ENCODE results near the gene NOX3.

NOX3 gene

DNA sequence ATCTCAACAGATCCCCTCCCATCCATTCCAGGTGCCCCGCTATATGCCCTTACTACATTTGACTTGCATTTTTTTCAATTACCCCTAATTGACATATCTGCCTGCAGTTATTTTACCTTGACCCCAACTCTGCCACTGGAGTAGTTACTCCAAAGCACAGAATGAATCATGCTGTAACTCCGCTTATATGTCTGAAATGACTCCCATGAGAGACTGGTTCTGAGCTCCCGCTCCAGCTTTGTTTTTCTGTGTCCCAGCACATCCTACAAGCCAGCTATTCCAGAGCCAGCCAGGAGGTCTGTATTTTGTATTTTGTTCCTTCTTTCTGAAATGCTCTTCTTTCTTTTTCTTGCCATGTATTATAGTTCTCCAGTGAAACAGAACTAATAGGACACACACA lies 10.9 kb upstream of the NOX3 start:
- H3K4me1 ChIP-seq (ENCODE audit: low read length) = no peaks in the 10 kb centered on the region

DNA sequence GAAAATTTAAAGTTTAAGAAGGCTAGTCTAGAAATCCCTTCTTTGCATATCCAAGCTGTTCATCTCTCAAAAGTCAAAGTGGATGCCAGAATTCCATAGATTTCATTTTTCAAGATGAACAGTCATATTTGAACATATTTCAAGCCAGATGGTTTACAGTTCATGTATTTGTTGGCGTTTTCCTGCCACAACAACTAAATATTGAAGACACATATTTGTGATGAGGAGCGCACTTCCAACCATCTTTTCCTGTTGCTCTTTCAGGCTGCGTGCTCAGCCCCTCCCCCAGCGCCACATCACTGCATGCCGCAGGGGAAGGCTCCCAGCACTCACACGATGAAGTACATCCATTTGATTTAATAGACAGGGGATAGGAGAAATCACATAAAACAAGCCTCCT lies 5.9 kb upstream of the NOX3 start:
- Histone ChIP-seq H2AFZ (ENCODE audit: low read depth, low read length) (no peak overlapping the region), H4K20me1 (ENCODE audit: insufficient read depth, low read length) (no peaks in the 10 kb centered on the region), H3K4me2 (ENCODE audit: low read length) (no peak overlapping the region), H3K4me3 (ENCODE audit: low read length) (no peak overlapping the region), H3K9me3 (ENCODE audit: insufficient read depth, low read length) (no peaks in the 10 kb centered on the region), H3K36me3 (replicated peaks; ENCODE audit: low read depth, low read length) (no peaks in the 10 kb centered on the region), H3K4me1 (ENCODE audit: low read length) (no peaks in the 10 kb centered on the region), H3K79me2 (ENCODE audit: low read length) (no peaks in the 10 kb centered on the region), H3K27ac (ENCODE audit: low read length) (no peak overlapping the region), H3K9ac (ENCODE audit: low read length) (no peak overlapping the region), H3K27me3 (ENCODE audit: low read depth, low read length) (peaks cover 6% of the 10 kb centered on the region)
- TF ChIP-seq EZH2phosphoT487 (IDR thresholded peaks at IDR 0.05; ENCODE audit: low read depth) = no peak
- TF ChIP-seq, protein P1, sequence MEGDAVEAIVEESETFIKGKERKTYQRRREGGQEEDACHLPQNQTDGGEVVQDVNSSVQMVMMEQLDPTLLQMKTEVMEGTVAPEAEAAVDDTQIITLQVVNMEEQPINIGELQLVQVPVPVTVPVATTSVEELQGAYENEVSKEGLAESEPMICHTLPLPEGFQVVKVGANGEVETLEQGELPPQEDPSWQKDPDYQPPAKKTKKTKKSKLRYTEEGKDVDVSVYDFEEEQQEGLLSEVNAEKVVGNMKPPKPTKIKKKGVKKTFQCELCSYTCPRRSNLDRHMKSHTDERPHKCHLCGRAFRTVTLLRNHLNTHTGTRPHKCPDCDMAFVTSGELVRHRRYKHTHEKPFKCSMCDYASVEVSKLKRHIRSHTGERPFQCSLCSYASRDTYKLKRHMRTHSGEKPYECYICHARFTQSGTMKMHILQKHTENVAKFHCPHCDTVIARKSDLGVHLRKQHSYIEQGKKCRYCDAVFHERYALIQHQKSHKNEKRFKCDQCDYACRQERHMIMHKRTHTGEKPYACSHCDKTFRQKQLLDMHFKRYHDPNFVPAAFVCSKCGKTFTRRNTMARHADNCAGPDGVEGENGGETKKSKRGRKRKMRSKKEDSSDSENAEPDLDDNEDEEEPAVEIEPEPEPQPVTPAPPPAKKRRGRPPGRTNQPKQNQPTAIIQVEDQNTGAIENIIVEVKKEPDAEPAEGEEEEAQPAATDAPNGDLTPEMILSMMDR (IDR thresholded peaks at IDR 0.05; ENCODE audit: low read depth, low read length) = no peak

More for the DNA sequence above, 10.9 kb upstream of the NOX3 start:
- H3K9ac ChIP-seq (ENCODE audit: low read length) = no peak overlapping the region
- no peaks in the 10 kb centered on the region for H3K9me3 ChIP-seq (ENCODE audit: insufficient read depth, low read length)
- H3K4me3 ChIP-seq (ENCODE audit: low read length) = no peak overlapping the region
- no peak overlapping the region for H3K27ac ChIP-seq (ENCODE audit: low read length)
- no peaks in the 10 kb centered on the region for H3K36me3 ChIP-seq (replicated peaks; ENCODE audit: low read depth, low read length)
- no peaks in the 10 kb centered on the region for H3K79me2 ChIP-seq (ENCODE audit: low read length)
- H3K4me2 ChIP-seq (ENCODE audit: low read length) = no peak overlapping the region
- no peak for TF ChIP-seq EZH2phosphoT487 (IDR thresholded peaks at IDR 0.05; ENCODE audit: low read depth)
- TF ChIP-seq, protein P1 (IDR thresholded peaks at IDR 0.05; ENCODE audit: low read depth, low read length) = no peak
- H3K27me3 ChIP-seq (ENCODE audit: low read depth, low read length) = no peaks in the 10 kb centered on the region
- H2AFZ ChIP-seq (ENCODE audit: low read depth, low read length) = no peak overlapping the region
- no peaks in the 10 kb centered on the region for H4K20me1 ChIP-seq (ENCODE audit: insufficient read depth, low read length)

DNA sequence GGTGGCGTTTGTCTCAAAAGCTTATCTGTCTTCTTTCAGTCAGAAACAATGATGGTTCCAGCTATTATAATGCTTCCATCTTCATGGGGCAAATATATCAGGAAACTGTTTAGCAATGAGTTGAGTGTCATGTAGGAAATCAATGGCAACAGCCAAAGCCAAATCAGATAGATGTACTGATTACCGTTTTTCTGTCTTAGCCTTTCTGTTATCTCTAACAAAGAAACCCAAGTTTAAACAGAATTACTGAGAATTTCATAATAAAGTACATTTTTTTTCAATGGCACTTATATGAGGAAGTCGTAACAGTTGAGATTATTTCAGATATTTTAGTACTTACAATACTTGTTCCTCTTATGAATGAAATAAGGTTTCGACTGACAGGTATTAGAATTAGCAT lies 1.2 kb downstream of the NOX3 start:
- Histone ChIP-seq H3K4me3 (ENCODE audit: low read length) (no peak overlapping the region), H3K27ac (ENCODE audit: low read length) (no peak overlapping the region), H2AFZ (ENCODE audit: low read depth, low read length) (no peak overlapping the region), H3K36me3 (replicated peaks; ENCODE audit: low read depth, low read length) (no peaks in the 10 kb centered on the region), H3K4me1 (ENCODE audit: low read length) (no peaks in the 10 kb centered on the region), H3K9me3 (ENCODE audit: insufficient read depth, low read length) (no peaks in the 10 kb centered on the region), H3K79me2 (ENCODE audit: low read length) (no peaks in the 10 kb centered on the region), H3K4me2 (ENCODE audit: low read length) (no peak overlapping the region), H3K9ac (ENCODE audit: low read length) (no peak overlapping the region), H4K20me1 (ENCODE audit: insufficient read depth, low read length) (no peaks in the 10 kb centered on the region), H3K27me3 (ENCODE audit: low read depth, low read length) (peaks cover 4% of the 10 kb centered on the region; the same call in 1 of the 2 replicates)
- TF ChIP-seq EZH2phosphoT487 (IDR thresholded peaks at IDR 0.05; ENCODE audit: low read depth) = no peak
- TF ChIP-seq, protein P1 (IDR thresholded peaks at IDR 0.05; ENCODE audit: low read depth, low read length) = no peak

DNA sequence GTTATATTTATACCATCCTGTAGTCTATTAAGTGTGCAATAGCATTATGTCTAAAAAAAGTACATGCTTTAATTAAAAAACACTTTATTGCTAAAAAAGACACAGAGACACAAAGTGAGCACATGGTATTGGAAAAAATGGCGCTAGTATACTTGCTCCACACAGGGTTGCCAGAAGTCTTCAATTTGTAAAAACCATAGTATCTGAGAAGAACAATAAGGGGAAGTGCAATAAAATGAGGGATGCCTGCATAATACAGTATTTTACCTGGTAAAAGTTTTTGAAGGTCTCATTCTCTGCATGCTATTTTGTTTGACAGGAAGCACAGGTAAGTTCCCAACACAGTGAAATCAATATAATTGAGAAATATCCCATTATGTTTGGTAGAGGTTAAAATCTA lies 1.6 kb downstream of the NOX3 start:
- TF ChIP-seq, protein P1 (IDR thresholded peaks at IDR 0.05; ENCODE audit: low read depth, low read length) = no peak
- TF ChIP-seq EZH2phosphoT487 (IDR thresholded peaks at IDR 0.05; ENCODE audit: low read depth) = no peak
- no peak overlapping the region for H3K27ac ChIP-seq (ENCODE audit: low read length)
- no peaks in the 10 kb centered on the region for H4K20me1 ChIP-seq (ENCODE audit: insufficient read depth, low read length)
- peaks cover 4% of the 10 kb centered on the region; the same call in 1 of the 2 replicates for H3K27me3 ChIP-seq (ENCODE audit: low read depth, low read length)
- H3K79me2 ChIP-seq (ENCODE audit: low read length) = no peaks in the 10 kb centered on the region
- no peak overlapping the region for H3K4me3 ChIP-seq (ENCODE audit: low read length)
- H3K9ac ChIP-seq (ENCODE audit: low read length) = no peak overlapping the region
- no peak overlapping the region for H2AFZ ChIP-seq (ENCODE audit: low read depth, low read length)
- no peaks in the 10 kb centered on the region for H3K9me3 ChIP-seq (ENCODE audit: insufficient read depth, low read length)
- no peaks in the 10 kb centered on the region for H3K4me1 ChIP-seq (ENCODE audit: low read length)
- H3K36me3 ChIP-seq (replicated peaks; ENCODE audit: low read depth, low read length) = no peaks in the 10 kb centered on the region
- H3K4me2 ChIP-seq (ENCODE audit: low read length) = no peak overlapping the region
